Endodermal cell (in vitro differentiated cells): ENCODE measurements around the gene ERBB4. TPM values are rescaled to one million over a fixed set of nuclear protein-coding genes. Genes with fewer than 3 reads are reported as not detected.

Experiments
- DNase-seq: peaks from one replicate; pipeline ENCODE4 v3.0.0-alpha.2; 2017
- H3K27ac ChIP-seq: 2 replicates; pipeline ENCODE4 v1.5.1; 2013; ENCODE audit warnings: mild to moderate bottlenecking, low read depth, low read length, moderate library complexity
- H3K27me3 ChIP-seq: 2 replicates; pipeline ENCODE4 v1.6.1; 2013; ENCODE audit warnings: mild to moderate bottlenecking, low read length, moderate library complexity; ENCODE audit not compliant: insufficient read depth, control insufficient read depth, poor library complexity, severe bottlenecking
- H3K36me3 ChIP-seq: 2 replicates; pipeline ENCODE4 v1.7.0; 2013; ENCODE audit warnings: mild to moderate bottlenecking, low read length, moderate library complexity; ENCODE audit not compliant: control insufficient read depth, insufficient read depth
- H3K4me1 ChIP-seq: one replicate; pipeline ENCODE4 v1.7.0; 2013; ENCODE audit warnings: low read length; ENCODE audit not compliant: control insufficient read depth, insufficient read depth
- H3K4me3 ChIP-seq: 2 replicates; pipeline ENCODE4 v1.5.1; 2013; ENCODE audit warnings: mild to moderate bottlenecking, low read length, moderate library complexity
- H3K9ac ChIP-seq: 2 replicates; pipeline ENCODE4 v1.6.1; 2013; ENCODE audit warnings: mild to moderate bottlenecking, low read length, moderate library complexity; ENCODE audit not compliant: poor library complexity, severe bottlenecking; ENCODE audit errors: extremely low read depth
- H3K9me3 ChIP-seq: 2 replicates; pipeline ENCODE4 v1.6.1; 2013; ENCODE audit warnings: mild to moderate bottlenecking, low read length, moderate library complexity; ENCODE audit not compliant: control insufficient read depth
- H3K27ac Mint-ChIP-seq: 2 replicates; pipeline ENCODE4 v1.8.0; 2020; ENCODE audit warnings: mixed read lengths
- H3K27me3 Mint-ChIP-seq: 2 replicates; pipeline ENCODE4 v1.8.0; 2021; ENCODE audit warnings: mild to moderate bottlenecking, mixed read lengths; ENCODE audit not compliant: insufficient read depth
- H3K36me3 Mint-ChIP-seq: 2 replicates; pipeline ENCODE4 v1.8.0; 2020; ENCODE audit warnings: low read depth, mixed read lengths
- H3K4me1 Mint-ChIP-seq: 2 replicates; pipeline ENCODE4 v1.8.0; 2020; ENCODE audit warnings: mixed read lengths
- H3K4me3 Mint-ChIP-seq: 2 replicates; pipeline ENCODE4 v1.8.0; 2020; ENCODE audit warnings: mild to moderate bottlenecking, moderate library complexity, mixed read lengths
- H3K9me3 Mint-ChIP-seq: 2 replicates; pipeline ENCODE4 v1.8.0; 2020; ENCODE audit warnings: mild to moderate bottlenecking, mixed read lengths
- WGBS, 2 experiments: methylation state at CpG; one replicate each; pipeline versions ENCODE4 v1.1.5 to v1.1.7; 2013; ENCODE audit warnings: missing lambda C conversion rate in 2 of 2, mixed read lengths in 1 of 2; ENCODE audit not compliant: insufficient coverage in 1 of 2, insufficient read length in 1 of 2; 5-methylcytosine and 5-hydroxymethylcytosine counted together
- total RNA-seq, 2 donors: library from RNA; stranded (reverse); fragmentation: NEBNext Ultra II Directional in 1 of 2; extraction: Animal tissue kit (Norgen Biotek cat#: 25700) in 1 of 2; gene quantifications; 2 replicates in 1 of 2; 3 replicates in 1 of 2; pipeline ENCODE4 v1.2.1, GENCODE V29; 2021
- TF ChIP-seq, protein P1 (sequence below): fragments of 200-600 bp; sonication (generic); conservative IDR thresholded peaks from 2 replicates; pipeline ENCODE4 v1.5.0; 2021; ENCODE audit warnings: antibody characterized with exemption, mild to moderate bottlenecking

ERBB4 gene
- total RNA-seq, 2 donors from 2014 or later, result 154 to 158 TPM

DNA sequence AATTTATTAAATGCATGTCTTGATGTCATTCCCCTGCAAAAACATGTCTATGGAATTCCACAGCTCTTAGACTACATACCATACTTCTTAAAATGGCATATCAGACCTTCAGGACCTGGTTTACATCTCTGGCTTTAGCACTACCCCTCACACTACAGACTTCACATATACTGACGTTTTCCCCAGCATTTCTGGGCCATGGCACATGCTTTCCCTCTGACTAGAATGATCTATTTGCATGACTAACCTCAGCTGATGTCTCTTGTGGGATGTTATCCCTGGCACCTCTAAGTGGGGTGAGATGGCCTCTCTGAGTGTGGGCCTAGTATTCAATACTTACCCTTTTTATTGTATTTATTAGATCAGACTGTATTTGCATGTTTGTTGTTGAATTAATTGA, 381.6 kb downstream of the ERBB4 start:
- no peaks in the 10 kb centered on the region for H3K9me3 Mint-ChIP-seq
- H3K27me3 ChIP-seq, result no peaks in the 10 kb centered on the region
- WGBS, 2 experiments, result 45 to 50% methylated on average over 1 of the region's 1 CpG
- no peaks in the 10 kb centered on the region for H3K27me3 Mint-ChIP-seq
- no peaks in the 10 kb centered on the region for H3K9me3 ChIP-seq
- H3K4me3 ChIP-seq, result no peak overlapping the region
- H3K36me3 Mint-ChIP-seq, result no peaks in the 10 kb centered on the region
- no peak overlapping the region for H3K4me3 Mint-ChIP-seq
- TF ChIP-seq, protein P1, sequence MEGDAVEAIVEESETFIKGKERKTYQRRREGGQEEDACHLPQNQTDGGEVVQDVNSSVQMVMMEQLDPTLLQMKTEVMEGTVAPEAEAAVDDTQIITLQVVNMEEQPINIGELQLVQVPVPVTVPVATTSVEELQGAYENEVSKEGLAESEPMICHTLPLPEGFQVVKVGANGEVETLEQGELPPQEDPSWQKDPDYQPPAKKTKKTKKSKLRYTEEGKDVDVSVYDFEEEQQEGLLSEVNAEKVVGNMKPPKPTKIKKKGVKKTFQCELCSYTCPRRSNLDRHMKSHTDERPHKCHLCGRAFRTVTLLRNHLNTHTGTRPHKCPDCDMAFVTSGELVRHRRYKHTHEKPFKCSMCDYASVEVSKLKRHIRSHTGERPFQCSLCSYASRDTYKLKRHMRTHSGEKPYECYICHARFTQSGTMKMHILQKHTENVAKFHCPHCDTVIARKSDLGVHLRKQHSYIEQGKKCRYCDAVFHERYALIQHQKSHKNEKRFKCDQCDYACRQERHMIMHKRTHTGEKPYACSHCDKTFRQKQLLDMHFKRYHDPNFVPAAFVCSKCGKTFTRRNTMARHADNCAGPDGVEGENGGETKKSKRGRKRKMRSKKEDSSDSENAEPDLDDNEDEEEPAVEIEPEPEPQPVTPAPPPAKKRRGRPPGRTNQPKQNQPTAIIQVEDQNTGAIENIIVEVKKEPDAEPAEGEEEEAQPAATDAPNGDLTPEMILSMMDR, result no peak
- H3K36me3 ChIP-seq, result no peaks in the 10 kb centered on the region
- H3K4me1 Mint-ChIP-seq, result no peaks in the 10 kb centered on the region
- H3K27ac Mint-ChIP-seq, result no peak overlapping the region
- peak overlapping the region; percentile 71 for H3K27ac ChIP-seq
- no peak overlapping the region for H3K9ac ChIP-seq
- no peak for DNase-seq
- H3K4me1 ChIP-seq, result no peaks in the 10 kb centered on the region

DNA sequence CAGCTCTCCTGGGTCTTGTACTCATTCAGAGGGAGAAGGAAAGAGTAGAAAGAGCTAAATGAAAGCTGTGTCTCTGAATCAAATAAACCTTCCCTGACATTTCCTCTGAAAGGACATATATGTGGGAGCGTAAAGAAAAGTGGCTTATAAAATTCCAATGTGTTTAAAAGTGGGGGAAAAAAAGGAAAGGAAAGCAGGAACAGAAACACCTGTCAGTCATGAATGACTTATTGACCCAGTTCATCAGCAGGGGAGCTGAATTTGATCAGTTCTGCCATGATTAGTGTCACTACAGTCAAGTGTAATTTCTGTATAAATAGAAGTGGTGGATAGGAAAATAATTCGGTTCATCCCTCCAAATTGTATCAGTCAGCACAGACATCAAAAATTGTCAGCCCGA, 382.5 kb downstream of the ERBB4 start:
- no peak overlapping the region for H3K9ac ChIP-seq
- no peaks in the 10 kb centered on the region for H3K4me1 Mint-ChIP-seq
- H3K27ac Mint-ChIP-seq, result no peak overlapping the region
- H3K27me3 Mint-ChIP-seq, result no peaks in the 10 kb centered on the region
- DNase-seq, result no peak
- H3K9me3 Mint-ChIP-seq, result no peaks in the 10 kb centered on the region
- H3K4me3 Mint-ChIP-seq, result no peak overlapping the region
- H3K36me3 Mint-ChIP-seq, result no peaks in the 10 kb centered on the region
- H3K27ac ChIP-seq, result no peak overlapping the region
- no peak overlapping the region for H3K4me3 ChIP-seq
- WGBS, 2 experiments, result 89% methylated on average over 3 of the region's 3 CpGs; no CpG with 5 or more reads in 1 of the 2 experiments
- no peaks in the 10 kb centered on the region for H3K36me3 ChIP-seq
- no peaks in the 10 kb centered on the region for H3K9me3 ChIP-seq
- no peaks in the 10 kb centered on the region for H3K4me1 ChIP-seq
- TF ChIP-seq, protein P1, result no peak
- no peaks in the 10 kb centered on the region for H3K27me3 ChIP-seq

DNA sequence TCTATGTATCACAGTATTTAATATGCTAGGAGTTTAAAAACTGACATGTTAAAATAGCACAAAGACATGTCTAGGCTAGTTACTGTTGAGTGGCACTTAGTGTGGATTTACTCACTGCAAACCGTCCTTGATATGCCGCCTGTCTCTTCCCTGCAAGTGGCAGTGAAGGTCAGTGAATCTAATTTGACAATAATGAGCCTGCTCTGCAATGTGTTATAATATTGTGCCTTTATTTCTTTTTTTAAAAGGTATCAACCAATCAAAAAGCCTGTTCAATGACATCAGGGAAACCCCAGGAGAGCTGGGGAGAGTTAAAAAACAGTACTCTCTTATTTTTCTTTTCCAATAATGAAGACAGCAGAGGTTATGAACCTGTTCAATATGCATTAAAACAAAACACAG, 384.1 kb downstream of the ERBB4 start:
- Mint-ChIP-seq H3K27me3 (no peaks in the 10 kb centered on the region), H3K4me1 (no peaks in the 10 kb centered on the region), H3K36me3 (no peaks in the 10 kb centered on the region), H3K9me3 (no peaks in the 10 kb centered on the region), H3K4me3 (no peak overlapping the region), H3K27ac (no peak overlapping the region)
- no peak for DNase-seq
- no peak overlapping the region for H3K27ac ChIP-seq
- no peaks in the 10 kb centered on the region for H3K4me1 ChIP-seq
- no peaks in the 10 kb centered on the region for H3K27me3 ChIP-seq
- no peak overlapping the region for H3K4me3 ChIP-seq
- TF ChIP-seq, protein P1, result no peak
- H3K9ac ChIP-seq, result no peak overlapping the region
- H3K9me3 ChIP-seq, result no peaks in the 10 kb centered on the region
- no peaks in the 10 kb centered on the region for H3K36me3 ChIP-seq
- WGBS, 2 experiments, result 78% methylated on average over 2 of the region's 2 CpGs; no CpG with 5 or more reads in 1 of the 2 experiments
